ENCODE measurements around the gene PRKG1.

Gene PRKG1

DNA sequence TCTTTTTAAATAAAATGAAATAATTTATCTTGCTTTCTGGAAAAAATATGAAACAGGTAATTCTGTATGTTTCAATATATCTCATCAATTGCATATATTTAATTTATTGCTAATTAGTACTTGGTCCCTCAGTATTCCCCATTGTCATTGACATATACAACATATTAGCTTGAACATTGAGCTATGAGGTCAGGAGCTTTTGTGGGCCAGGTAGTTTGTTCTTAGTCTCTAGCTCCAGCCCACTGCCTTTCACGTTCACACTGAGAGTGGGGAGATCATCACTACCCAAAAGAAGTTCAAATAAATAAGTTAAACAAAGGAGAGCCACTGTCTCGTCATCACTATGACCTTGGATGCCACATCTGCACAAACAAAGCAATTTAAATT is 1185.1 kb downstream of the PRKG1 start:
- DNase-seq (ENCODE audit: low spot score): no peak

DNA sequence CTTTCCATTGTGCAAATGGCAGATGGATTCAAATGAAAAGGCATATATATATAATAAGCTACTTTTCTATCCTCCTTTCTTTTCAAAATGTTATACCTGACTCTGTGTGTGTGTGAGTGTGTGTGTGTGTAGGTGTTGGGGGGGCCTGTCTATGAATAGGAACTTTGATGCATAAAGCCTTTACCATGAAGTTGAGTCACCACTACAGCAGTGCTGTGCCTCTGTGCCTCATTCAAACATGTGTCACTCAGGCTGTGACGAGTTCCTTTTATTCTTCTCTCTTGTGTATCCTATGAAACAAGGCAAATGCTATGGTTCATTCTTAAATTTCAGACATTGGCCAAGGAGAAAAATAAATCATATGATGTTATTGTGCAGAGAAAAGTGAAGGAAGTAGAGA is 1187.1 kb downstream of the PRKG1 start:
- peak; percentile 22 for DNase-seq (ENCODE audit: low spot score)

DNA sequence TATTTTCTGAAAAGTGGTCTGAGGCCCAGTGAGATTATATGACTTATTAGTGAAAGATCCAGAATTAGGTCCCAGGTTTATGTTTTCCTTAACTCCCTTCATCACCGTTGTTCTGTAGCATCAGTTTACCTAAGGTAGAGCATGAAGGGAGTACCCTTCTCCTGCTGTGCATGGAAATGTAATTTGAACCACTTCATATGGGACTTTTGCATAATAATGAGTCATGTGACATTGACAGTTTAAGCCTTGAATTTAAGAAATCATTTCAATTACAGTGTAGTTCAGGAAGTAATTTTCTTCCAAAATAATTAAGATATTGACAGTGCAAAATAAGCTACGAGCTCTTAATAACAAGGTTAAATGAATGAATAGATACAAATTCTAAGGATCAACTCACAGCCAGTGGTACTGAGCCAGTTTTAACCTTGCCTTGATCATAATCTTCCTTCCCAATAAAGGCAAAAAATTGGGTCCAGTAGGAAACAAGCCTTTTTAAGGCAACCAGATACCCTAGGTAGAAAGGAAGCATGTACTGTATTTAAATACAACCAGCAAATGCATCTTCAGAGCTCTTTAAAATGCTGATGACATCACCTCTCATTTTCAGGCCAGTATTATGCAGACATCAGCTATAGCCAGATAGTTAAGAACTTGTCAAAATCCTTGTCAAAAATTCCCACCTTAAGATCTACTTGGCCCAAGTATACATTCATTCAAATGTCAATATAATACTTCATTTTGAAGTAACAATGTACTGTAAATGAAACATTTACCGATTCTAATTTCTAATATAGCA is 1191.0 kb downstream of the PRKG1 start:
- DNase-seq (ENCODE audit: low spot score): no peak

DNA sequence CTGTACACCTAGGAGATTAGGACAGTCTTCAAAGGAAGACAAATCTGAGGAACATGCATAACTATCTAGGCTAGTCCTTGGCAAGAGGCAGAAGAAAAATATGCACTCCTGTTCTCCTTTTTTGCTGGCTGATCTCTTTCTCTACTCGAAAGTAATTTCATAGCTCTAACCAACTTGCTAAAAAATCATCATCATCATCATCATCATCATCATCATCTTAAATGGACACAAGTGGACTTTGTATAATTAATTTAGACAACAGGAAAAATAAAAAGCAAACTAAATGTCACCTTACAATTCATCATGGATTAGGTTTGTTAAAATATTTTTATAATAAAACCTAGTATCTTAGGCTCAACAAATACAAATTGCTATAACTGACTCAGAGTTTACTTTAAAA is 1192.6 kb downstream of the PRKG1 start:
- DNase-seq (ENCODE audit: low spot score): no peak

DNA sequence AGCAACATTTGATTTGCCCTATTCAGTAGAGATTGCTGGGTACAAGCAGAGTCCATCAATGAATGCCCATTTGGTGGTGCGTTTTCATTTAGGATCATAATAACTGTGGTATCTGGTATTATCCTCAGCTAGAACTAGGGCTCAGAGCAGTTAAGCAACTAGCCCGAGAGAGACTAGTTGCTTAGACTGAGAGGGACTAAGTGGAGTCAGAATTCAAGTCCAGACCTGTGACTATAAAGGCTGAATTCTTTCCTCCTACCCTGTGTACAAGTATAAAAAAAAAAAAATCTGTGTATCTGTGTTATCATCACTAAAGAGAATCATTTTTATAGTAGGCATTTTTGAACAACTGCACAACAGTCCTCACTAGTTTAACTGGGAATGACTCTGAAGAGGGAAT is 1194.5 kb downstream of the PRKG1 start:
- DNase-seq (ENCODE audit: low spot score): no peak

DNA sequence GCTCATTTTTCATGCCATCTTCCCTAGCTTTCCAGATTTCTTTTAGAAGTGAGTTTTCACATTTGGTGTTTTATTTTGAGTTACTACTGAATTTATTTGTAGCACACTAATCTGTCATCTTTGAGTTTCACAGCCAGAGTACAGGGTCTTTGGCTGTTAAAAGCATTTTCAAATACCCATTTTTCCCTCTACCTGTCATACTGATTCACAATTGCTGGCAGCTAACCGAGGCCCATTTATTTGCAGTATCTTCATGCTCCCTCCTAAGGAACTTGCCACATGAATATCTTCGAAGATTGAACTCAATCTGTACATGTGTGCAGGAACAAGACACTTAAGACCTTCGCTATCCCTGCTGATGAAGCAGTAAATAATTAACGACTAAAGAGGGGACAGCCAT is 1194.9 kb downstream of the PRKG1 start:
- no peak for DNase-seq (ENCODE audit: low spot score)

DNA sequence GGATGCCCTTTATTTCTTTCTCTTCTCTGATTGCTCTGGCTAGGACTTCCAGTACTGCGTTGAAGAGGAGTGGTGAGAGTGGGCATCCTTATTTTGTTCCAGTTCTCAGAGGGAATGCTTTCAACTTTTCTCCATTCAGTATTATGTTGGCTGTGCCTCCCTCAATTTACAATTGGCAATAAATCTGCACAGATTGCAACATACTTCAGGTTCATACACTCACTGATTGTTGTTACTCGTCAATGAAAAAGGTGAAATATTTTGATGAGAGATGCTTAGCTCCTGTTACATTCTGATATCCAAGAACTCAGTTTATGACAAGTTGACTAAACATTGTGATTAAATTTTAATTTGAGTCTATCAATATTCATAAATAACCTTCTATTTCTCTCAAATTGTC is 1201.9 kb downstream of the PRKG1 start:
- DNase-seq (ENCODE audit: low spot score): no peak

DNA sequence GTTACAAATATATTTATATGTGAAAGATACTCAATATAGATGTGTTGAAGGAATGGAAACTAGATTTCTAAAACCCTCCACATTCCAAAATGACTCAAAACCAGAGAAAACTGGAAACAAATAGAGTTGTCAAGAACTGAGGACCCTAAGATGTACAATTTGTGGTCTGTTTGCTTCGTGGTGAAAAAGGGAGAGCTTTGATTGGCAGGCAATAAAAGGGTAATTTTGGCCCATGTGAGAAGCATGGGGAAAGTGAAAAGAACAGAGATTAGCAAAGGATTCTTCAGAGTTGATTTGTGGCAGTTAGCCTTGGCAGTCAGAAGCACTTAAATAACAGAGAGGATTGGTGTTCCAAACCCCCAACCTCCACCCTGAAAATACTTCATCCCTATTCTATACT is 1202.7 kb downstream of the PRKG1 start:
- no peak for DNase-seq (ENCODE audit: low spot score)

DNA sequence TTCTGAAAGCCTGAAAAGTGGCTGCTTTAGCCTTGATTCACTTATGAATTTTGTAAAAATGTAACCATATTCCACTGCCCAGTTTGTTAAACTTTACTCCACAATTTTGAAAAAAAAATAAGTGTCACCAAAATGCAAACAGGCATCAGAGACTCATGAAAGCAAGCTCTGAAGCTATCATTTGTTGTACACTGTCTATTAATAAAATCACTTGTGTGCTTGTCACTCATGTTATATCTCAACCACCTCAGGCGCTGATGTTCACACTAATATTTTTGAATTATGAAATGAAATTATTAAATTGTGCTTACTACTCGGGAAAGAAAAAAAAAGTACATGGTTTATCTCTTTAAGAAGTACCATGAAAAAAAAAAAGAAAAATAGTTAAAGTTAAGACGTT is 1205.3 kb downstream of the PRKG1 start:
- no peak for DNase-seq (ENCODE audit: low spot score)

DNA sequence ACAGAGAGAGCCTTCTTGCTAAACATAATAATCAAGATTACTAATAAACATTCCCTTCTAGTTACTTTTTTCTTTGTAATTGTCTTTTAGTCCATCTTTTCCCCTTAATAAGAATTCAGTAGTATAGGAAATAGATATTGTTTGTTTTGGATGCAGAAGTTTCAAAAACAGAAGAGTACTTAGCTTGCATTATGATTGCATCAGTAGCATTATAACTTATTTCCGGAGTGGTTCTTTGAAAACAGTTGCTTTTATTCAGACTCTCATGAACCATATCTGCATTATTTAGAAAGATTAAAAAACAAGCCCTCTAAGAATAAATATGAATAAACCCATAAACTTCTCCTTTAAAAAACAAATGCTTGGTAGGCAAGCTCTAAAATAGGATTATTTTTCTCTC is 1205.8 kb downstream of the PRKG1 start:
- DNase-seq (ENCODE audit: low spot score): no peak

DNA sequence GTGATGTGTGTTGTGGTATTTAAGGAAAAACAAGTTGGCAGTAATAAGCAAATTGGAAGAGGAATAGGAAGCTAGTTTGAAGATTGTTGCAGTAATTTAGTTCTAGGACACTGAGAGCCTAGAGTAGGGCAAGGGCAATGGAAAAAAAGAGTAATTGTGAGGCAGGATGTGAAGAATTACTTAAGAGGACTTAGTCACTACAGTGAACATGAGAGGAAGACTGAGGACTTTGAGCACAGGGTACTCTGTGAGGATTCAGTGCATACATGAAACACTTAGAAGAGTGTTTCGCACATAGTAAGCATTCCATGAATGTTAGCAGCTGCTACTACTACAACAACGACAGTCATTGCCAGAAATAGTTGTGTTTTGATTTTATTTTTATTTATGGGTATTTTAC is 1208.9 kb downstream of the PRKG1 start:
- no peak for DNase-seq (ENCODE audit: low spot score)

DNA sequence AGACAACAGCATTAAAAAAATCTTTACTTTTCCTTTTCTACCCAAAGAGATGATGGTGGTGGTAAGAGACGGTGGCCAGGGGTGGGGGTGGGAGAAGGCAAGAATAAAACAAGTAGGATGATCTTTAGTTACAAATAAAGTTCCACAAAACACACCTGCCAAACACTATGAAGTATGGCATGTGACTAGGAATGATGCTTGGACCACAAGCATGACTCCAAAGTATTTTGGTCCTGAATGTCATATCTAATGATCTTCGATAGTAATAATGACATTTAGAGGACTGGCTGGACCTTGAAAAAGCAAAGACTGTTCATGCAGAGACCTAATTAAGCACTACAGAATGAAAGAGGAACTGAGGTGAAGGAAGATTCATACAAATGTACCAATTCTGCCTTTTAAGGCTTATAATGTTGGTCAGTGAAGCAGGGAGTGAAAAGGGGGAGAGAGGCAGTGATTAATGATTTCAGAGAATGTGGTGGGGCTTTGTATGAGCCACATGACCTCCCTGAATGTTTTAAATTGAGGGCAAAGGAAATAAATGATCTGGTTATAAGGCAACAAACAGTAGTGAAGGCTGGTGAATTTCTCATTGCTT is 1210.2 kb downstream of the PRKG1 start:
- DNase-seq (ENCODE audit: low spot score): no peak

DNA sequence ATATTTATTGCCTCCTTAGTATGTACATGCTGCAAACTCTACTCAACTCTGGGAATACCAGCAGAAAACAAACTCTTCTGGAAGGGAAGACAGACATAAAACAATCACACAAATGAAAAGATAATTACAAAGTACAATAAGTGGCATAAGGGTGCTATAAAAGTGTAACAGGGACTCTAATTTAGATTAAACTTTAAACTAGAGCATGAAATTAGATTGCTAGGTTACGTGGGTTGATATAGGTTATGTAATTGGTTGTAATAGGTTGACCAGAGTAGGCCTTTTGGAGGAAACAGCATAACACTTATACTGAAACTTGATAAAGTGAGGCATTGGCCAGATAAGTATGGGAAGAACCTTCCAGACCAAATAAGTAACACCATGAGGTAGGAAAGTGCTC is 1213.6 kb downstream of the PRKG1 start:
- no peak for DNase-seq (ENCODE audit: low spot score)

DNA sequence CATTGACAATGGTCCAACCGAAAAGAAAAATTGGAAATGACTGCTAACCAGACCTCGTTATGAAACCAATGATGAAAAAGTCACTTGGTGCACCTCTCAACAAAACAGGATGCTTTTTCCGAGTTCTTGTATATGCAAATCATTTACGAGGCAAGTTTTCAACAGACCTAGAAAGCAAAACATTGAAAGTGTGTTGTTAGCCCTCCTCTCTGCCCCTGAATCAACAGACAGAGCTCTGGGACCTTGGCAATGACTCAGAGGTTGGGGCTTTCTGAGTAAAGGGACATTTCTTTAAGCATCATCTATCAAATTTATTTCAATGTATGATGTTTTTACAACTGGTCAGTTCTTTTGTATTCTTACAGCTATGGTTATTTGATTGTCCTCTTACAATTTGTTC is 1223.5 kb downstream of the PRKG1 start:
- DNase-seq (ENCODE audit: low spot score): no peak

DNA sequence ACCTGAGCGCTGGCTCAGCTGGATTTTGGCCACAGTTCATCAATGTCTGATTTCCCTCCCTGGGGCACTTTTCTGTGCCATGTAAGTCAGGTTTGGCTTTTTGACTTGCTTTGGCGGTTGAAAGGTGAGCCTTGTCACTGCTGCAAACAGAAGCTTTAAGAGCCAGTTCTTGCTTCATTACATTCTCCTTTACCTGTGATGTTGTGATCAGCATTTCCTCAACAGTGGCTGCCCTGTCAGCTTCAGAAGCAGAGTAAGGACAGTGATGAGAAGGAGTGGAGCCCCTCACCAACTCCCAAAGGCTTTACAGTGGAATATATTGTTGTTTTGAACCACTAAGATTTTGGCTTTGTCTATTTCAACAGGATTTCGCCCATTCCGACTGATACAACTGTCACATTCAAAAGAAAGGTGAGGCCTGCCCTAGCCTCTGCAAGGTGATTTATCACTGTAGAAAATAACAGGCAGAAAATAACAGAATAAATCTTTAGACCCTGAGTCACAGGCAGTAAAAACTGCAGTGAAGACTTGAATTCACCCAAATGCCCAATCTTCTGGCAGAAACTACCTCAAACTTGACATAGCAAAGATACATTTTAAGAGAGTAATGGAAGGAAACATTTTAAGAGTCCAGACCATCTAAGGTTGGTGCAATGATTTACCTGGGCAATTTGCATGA is 1226.5 kb downstream of the PRKG1 start:
- DNase-seq (ENCODE audit: low spot score): no peak

DNA sequence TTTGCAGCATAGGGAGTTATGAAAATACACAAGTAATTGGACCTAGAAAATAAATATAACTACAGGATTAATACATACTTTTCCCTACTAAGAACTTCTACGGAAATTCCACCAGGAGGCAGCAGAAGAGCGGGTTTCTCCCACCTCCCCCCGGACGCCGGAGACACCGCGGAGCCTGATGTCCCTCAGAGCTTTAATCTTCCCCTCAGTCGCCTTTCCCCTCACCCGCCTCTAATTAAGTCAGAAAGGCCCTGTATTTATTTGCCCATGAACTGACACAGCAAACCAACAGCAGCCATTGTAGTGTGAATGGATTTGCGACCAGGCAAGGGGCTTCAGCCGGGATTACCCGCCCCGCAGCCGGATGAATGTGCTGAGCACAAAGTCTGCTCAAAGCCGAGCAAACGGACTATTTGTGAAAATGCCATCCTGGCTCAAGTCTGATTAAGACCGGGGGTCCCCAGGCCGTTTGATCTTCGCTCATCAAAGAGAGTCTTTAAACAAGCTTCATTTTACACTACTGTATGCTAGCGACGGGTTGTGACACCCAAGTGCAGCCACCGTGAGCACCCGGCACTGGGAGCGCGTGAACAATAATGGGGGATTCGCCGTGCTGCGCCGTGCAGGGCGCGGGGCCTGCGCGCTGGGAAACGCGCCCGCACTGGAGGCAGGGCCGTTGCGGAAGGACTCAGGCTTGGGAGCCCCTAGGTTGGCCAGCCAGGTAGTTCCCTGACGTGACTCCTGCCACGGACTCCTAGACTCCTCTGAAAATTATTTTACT is 1234.2 kb downstream of the PRKG1 start:
- peak; percentile 52 for DNase-seq (ENCODE audit: low spot score)

DNA sequence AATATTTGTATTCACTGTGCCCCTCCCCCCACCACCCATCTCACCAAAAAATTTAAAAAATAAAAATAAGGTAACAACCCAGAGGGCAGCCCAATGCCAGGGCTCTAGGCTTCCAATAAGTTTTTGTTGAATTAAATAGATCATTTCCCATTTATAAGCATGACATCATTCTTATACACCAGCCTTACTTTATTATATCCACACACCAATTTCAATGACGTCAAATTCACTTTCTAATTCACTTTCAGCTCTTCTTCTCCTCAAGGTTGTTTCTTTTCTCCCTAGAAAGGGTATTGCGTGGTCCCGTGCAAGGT is 1238.6 kb downstream of the PRKG1 start:
- DNase-seq (ENCODE audit: low spot score): no peak

DNA sequence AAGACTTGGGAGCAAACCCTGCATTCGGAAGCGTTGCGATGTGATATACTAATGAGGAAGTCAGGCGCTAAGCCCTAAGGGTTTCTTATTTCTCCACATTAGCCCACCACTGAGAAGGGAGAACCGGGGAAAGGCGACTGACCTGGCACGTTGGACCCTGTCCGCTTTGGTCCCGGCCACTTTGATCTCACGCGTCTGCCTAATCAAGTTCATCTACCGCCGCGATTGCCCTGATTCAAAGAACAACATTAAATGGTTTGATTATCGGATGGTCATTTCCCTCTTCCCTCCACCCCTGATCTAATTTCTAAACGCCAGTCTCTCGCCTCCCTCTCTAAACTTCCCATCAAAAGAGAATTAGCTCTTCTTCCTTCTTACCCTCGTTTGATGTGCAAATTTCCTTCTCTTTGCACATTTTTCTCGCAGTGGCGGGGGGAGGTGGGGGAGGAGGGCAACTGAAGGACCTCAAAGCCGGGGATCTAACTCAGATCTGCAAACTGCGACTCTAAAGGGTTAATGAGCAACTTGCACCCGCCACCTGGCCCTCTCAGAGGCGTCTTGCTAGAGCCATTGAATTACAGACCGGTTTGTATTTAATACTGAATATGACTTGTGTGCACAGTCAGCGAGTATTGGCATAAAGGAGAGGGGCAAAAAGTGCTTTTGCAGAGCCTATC is 1239.1 kb downstream of the PRKG1 start:
- DNase-seq (ENCODE audit: low spot score): no peak

DNA sequence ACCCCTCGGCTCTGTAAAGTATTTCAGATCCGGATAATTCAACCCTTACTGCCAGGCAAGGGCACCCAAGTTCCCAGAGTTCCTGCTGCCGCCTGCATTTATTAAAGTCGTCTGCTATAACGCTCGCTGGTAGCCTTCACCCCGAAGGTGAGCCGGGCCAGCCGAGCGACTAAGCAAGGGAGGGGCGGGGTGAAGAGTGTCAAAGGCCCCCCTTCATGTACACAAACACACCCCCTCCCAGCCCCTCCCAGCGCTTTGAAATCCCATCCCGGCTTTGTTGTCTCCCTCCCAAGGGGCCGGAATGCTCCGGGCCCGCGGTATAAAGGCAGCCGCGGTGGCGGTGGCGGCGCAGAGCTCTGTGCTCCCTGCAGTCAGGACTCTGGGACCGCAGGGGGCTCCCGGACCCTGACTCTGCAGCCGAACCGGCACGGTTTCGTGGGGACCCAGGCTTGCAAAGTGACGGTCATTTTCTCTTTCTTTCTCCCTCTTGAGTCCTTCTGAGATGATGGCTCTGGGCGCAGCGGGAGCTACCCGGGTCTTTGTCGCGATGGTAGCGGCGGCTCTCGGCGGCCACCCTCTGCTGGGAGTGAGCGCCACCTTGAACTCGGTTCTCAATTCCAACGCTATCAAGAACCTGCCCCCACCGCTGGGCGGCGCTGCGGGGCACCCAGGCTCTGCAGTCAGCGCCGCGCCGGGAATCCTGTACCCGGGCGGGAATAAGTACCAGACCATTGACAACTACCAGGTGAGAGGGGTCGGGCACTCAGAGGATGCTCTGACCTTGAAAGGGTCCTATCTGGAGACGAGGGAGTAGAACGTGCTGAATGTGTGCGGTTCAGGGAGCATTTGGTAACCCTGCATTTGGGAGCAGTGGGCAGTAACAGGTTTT is 1239.9 kb downstream of the PRKG1 start, which contains the start of gene DKK1:
Gene DKK1, plus strand, starts transcription at position 349 of the 889 bp plus-strand sequence. Its CDS starts 154 bp downstream, at position 503.
- DNase-seq (ENCODE audit: low spot score): peak; percentile 15

DNA sequence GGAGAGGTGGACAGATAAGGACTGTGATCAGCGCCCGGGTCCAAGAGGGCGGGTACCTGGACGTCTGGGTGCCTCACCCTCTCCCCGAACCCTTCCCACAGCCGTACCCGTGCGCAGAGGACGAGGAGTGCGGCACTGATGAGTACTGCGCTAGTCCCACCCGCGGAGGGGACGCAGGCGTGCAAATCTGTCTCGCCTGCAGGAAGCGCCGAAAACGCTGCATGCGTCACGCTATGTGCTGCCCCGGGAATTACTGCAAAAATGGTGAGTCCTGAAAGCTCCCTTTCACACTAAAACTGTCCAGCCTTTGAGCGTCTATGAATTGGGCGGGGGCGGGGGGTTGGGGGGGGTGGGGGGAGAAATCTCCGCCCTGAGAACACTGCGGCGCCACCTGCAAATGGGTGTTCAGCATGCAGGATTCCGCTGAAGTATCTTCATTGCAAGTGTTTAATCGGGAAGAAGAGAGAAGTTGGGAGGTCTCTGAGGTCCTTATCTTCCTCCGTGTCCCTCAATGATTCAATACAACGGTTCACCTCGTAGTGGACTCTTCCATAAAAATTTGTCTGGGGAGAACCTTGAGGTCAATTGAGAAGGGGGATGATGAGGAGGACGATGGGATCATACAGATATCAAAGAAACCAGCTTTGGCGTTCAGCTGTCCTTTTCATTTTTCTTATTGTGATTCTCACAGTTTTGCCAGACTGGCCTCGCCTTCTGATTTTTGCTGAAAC is 1240.7 kb downstream of the PRKG1 start:
- DNase-seq (ENCODE audit: low spot score): no peak

All from putamen (tissue), 1 donor.